Measurements from ENCODE around the gene KIF3A.

Gene KIF3A

GRCh38 chr5:132663771-132664695 lies 73.3 kb downstream of the KIF3A start:
- ChIA-PET CTCF (interaction anchor here (0.5 to 1.0 kb wide), 4 partner anchors 20 to 249 kb away, joined by 3 to 4 read pairs (median 3); no protein-coding TSS in a partner anchor), POLR2A (ENCODE audit: low non-redundant PET) (no interaction called here)
- H3K27ac ChIP-seq: no peak overlapping the region
- no peak for TF ChIP-seq CTCF (conservative IDR thresholded peaks at IDR 0.05; ENCODE audit: low read depth)
- DNase-seq (ENCODE audit: low spot score): no peak

DNA sequence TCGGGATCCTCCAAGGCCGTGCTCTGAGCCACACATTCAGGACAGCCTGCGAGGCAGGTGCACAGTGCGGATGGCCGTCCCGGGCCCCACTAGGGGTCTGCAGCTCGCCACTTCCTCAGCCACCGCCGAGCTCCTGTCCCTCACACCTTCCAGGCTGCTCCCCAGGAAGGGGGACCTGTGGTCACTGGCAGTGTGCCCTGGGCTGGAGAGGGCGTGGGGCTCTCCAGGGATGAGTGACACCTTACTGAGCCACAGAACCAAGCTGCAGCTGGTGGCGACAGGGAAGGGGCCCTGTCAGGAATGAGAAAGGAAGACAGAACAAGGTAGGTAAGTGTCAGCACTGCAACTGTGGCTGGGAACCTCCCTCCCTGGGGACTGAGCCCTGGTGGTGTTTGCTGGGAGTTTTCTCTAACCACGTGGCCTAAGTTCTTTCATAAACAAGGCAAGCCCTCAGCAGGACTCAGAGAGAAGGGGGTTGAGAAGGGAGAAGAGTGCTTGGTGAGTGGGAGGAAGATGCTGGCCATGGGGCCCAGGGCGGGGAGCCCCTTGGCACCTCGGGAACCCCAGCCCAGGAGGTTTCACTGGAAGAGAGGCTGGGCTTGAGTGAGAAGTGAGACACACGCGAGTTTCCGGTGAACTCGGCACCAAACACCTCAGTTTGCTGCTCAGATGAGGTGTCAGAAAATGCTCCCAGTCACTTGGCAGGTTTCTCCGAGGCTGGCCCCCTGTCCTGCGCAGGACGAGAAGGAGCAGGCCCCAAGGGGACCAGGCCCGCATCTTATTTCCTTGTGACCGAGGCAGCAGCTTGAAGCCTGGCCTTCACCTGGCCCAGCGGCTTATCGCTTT lies 74.2 kb downstream of the KIF3A start:
- no peak for DNase-seq (ENCODE audit: low spot score)
- no peak for TF ChIP-seq CTCF (conservative IDR thresholded peaks at IDR 0.05; ENCODE audit: low read depth)
- POLR2A ChIA-PET (ENCODE audit: low non-redundant PET): no interaction called here
- H3K27ac ChIP-seq: no peak overlapping the region
- CTCF ChIA-PET: interaction anchor here (0.5 to 1.0 kb wide), 3 partner anchors 19 to 136 kb away, joined by 3 to 4 read pairs (median 3); no protein-coding TSS in a partner anchor

GRCh38 chr5:132662004-132662401 lies 75.3 kb downstream of the KIF3A start:
- no peak overlapping the region for H3K27ac ChIP-seq
- no peak for TF ChIP-seq CTCF (conservative IDR thresholded peaks at IDR 0.05; ENCODE audit: low read depth)
- POLR2A ChIA-PET (ENCODE audit: low non-redundant PET): no interaction called here
- CTCF ChIA-PET: interaction anchor here (1.2 kb wide), 1 partner anchor 27 kb away, joined by 5 read pairs; no protein-coding TSS in a partner anchor
- DNase-seq (ENCODE audit: low spot score): no peak

- no peak for DNase-seq (ENCODE audit: low spot score)
- CTCF ChIA-PET: interaction anchor here (0.6 to 1.2 kb wide), 3 partner anchors 28 to 158 kb away, joined by 3 to 5 read pairs (median 5); no protein-coding TSS in a partner anchor
- POLR2A ChIA-PET (ENCODE audit: low non-redundant PET): no interaction called here
- H3K27ac ChIP-seq: no peak overlapping the region
- TF ChIP-seq CTCF (conservative IDR thresholded peaks at IDR 0.05; ENCODE audit: low read depth): no peak
Measured at GRCh38 chr5:132661231-132662003, 75.9 kb downstream of the KIF3A start.

DNA sequence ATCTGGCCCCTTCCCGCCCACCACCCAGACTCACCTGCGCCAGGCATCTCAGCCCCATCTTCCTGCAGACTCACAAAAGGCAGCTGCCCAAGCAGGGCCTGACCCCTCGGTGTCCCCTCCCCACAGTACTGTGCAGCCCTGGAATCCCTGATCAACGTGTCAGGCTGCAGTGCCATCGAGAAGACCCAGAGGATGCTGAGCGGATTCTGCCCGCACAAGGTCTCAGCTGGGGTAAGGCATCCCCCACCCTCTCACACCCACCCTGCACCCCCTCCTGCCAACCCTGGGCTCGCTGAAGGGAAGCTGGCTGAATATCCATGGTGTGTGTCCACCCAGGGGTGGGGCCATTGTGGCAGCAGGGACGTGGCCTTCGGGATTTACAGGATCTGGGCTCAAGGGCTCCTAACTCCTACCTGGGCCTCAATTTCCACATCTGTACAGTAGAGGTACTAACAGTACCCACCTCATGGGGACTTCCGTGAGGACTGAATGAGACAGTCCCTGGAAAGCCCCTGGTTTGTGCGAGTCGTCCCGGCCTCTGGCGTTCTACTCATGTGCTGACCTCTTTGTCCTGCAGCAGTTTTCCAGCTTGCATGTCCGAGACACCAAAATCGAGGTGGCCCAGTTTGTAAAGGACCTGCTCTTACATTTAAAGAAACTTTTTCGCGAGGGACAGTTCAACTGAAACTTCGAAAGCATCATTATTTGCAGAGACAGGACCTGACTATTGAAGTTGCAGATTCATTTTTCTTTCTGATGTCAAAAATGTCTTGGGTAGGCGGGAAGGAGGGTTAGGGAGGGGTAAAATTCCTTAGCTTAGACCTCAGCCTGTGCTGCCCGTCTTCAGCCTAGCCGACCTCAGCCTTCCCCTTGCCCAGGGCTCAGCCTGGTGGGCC lies 77.5 kb downstream of the KIF3A start:
- DNase-seq (ENCODE audit: low spot score): no peak
- no peak for TF ChIP-seq CTCF (conservative IDR thresholded peaks at IDR 0.05; ENCODE audit: low read depth)
- ChIA-PET CTCF (interaction anchor here (0.6 to 0.7 kb wide), 2 partner anchors 56 to 422 kb away, joined by 3 read pairs; no protein-coding TSS in a partner anchor), POLR2A (ENCODE audit: low non-redundant PET) (no interaction called here)
- no peak overlapping the region for H3K27ac ChIP-seq

Data from RWPE1 (cell line).